Fibroblast of lung (primary cell): ENCODE measurements around the gene RPS16.

Source experiments
- CTCF ChIP-seq, 2 donors: IDR thresholded peaks in 1 of 2; conservative IDR thresholded peaks in 1 of 2; 1 replicate in 1 of 2; 2 replicates in 1 of 2; pipeline ENCODE4 v1.5.1; 2011 to 2012; ENCODE audit warnings: low read length in 2 of 2, control low read depth in 1 of 2, inconsistent platforms in 1 of 2, low read depth in 1 of 2, mild to moderate bottlenecking in 1 of 2
- EZH2 ChIP-seq: IDR thresholded peaks from 2 replicates; pipeline ENCODE4 v1.5.1; 2012; ENCODE audit warnings: low read length, control low read depth, mild to moderate bottlenecking; ENCODE audit errors: missing control alignments

- TF ChIP-seq CTCF (conservative IDR thresholded peaks at IDR 0.05 in 1 of 2, IDR thresholded peaks at IDR 0.05 in 1 of 2; ENCODE audit: low read depth in 1 of 2, low read length in 2 of 2) (no peak), EZH2 (no peak)
Measured at GRCh38 chr19:39410831-39411080, 25.0 kb downstream of the RPS16 start.
